Measurements from ENCODE around the gene BNC2.

GRCh38 chr9:16552252-16552651 lies 318.2 kb downstream of the BNC2 start:
- TF ChIP-seq CTCF (conservative IDR thresholded peaks at IDR 0.05) (no peak), EZH2 (IDR thresholded peaks at IDR 0.05; ENCODE audit: low read depth) (no peak)

Measured in PC-9 (cell line).